Fibroblast of gingiva (primary cell): Measurements from ENCODE around the gene SIK2.

Experiments used
- DNase-seq: peaks from one replicate; pipeline ENCODE4 v3.0.0-alpha.2; 2011; ENCODE audit warnings: low read depth

Gene SIK2

GRCh38 chr11:111582163-111582562 lies 20.1 kb upstream of the SIK2 start:
- DNase-seq = peak; percentile 39

GRCh38 chr11:111582881-111583280 lies 19.4 kb upstream of the SIK2 start:
- DNase-seq = peak; percentile 70

DNA sequence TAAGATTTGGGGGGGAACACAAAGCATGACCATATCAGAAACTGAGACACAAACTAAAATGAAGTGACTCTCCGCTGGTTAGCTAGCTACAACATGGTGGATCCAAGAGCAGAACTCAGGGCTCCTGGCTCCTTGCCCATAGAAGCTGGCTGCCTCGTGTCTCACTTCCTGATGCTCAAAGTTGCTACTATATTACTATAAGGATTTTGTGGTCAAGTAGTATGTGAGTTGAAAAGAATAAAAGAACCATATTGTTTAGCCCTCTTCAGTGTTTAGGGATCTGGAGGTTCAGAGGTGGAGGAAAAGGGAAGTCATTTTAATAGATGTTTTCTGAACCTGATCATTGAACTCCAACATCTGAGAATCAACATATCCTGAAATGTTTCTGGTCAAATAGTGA lies 16.9 kb upstream of the SIK2 start:
- peak; percentile 19 for DNase-seq

DNA sequence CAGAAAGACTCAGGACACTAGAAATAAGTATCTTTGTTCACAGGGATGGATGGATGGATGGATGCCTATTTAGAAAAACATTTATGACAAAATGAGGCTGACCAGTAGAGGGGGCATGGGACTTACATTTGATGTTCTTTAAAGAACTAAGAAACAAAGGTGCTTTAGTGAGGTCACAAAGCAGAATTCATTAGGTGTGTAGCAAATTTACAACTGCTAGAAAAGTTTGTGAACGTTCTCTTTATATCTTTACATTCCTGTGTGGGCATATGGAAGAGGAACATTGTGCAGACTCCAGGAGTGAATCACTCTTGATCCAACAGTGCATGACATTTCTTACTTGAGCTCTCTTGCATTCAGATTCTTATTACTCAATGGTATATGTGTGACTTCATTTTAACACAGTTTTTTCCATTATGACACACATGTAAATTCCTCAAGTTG lies 15.8 kb upstream of the SIK2 start:
- peak; percentile 57 for DNase-seq

- DNase-seq = no peak
These were observed 13.1 kb upstream of the SIK2 start for GRCh38 chr11:111589114-111589513.

- DNase-seq = no peak
These were observed 12.3 kb upstream of the SIK2 start for GRCh38 chr11:111589886-111590499.

- DNase-seq = no peak
These were observed 10.9 kb upstream of the SIK2 start for GRCh38 chr11:111591187-111591960.

- DNase-seq = no peak
These were observed 9.8 kb upstream of the SIK2 start for GRCh38 chr11:111592491-111592890.

DNA sequence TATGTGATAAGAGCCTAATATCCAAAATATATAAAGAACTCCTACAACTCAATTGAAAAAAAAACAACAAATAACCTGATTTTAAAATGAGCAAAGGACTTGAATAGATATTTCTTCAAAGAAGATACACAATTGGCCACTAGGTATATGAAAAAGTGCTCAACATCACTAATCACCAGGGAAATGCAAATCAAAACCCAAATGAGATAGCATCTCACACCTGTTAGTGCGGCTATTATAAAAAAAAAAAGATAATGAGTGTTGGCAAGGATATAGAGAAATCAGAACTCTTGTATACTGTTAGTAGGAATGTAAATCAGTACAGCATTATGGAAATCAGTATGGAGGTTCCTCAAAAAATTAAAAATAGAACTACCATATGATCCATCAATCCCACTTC lies 5.9 kb upstream of the SIK2 start:
- DNase-seq = no peak

- no peak for DNase-seq
These were observed 4.1 kb upstream of the SIK2 start for GRCh38 chr11:111598148-111598547.

GRCh38 chr11:111598559-111598958 lies 3.7 kb upstream of the SIK2 start:
- peak; percentile 78 for DNase-seq

DNA sequence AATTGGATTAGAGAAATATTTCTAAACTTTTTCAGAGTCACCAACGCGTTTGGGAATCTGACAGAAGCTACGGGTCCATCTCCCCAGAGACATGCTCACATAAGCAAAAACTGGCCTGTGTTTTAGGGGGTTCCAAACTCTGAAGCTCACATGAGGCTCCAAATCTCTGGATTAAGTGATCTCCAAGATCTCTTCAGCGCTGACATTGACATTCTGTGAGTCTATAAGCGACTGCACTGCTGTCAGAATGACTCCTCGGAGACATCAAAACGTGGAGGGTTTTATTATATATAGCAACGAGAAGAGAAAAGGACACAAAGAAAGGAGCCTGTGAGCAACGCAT lies 642 bp upstream of the SIK2 start:
- DNase-seq = no peak

DNA sequence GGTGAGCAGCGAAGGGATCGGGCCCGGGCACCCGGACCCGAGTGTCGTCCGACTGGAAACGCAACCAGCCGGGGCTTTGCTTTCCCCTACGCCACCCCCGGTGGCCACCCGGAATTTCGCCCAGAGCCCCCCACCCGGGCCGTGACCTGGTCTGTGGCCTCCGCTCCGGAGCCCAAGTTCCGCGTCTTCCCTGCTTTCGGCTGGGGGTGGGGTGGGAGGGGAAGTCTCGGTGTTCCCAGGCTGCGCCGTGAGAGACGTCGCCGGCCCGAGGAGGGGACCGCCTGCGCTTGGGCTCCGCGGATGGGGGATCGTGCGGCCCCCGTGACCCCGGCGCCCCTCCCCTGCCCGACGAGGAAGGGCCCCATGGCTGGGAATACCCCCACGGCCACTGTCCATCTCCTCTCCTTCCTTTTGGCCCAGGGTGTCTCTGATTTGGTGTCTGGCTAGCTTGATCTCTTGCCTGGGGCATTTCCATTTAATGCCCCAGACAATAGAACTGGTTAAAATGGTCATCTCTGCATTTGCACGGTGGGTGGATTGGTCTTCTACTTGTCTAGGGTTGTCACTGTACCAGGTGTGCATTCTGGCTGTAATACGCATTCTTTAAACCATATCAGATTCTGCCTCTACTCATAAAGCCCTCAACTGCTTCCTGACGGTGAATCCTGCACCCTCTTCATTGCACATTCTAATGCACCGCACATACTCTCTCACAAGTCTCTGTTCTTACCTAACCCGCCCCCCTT lies 789 bp downstream of the SIK2 start:
- peak; percentile 42 for DNase-seq

GRCh38 chr11:111603611-111604130 lies 1.4 kb downstream of the SIK2 start:
- peak; percentile 22 for DNase-seq

DNA sequence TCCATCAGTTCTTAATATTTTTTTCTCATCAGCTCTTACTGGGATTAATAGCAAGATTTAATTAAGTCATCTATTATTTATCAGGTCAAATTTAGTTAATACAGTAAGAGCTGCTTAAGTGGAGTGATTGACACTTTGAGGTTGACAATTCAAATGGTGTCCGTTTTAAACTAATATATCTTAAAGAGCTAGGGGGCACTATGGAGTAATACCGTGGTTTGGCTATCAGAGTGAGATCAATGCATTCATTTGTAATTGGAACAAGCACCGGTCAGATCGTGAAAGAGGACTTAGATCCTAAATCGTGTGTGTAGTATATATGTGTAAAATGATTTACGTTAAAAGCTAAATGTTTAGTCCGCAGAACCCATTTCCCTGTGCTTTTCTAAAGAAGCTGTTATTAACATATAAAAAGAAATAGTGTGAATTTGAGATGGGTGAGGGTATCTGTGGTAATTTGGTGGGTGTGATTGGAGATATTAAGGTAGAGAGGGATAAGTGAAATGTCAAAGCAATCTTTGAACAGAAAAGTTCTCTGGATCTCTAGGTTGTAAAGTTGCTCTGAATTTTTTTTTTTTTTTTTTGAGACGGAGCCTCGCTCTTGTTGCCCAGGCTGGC lies 2.3 kb downstream of the SIK2 start:
- DNase-seq = peak; percentile 38

- DNase-seq = no peak
These were observed 3.4 kb downstream of the SIK2 start for GRCh38 chr11:111605681-111606080.

DNA sequence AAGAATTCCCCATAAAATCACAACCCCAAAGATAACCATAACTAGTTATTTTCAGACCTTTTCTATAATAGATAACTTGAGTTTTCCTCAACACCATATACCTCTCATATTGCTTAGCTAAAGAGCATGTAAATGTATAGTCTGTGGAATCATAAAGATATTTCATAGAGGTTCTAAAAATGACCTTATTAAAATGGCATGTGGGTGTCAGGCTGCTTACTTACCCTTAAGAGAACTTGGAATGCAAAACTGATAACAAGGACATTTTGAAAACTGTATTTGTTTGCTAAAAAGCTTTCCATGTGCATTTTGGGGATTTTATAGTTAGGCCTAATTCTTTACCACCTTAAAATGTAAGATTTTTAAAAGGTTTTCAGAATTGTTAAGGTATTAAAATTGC lies 4.7 kb downstream of the SIK2 start:
- DNase-seq = no peak

- no peak for DNase-seq
These were observed 5.5 kb downstream of the SIK2 start for GRCh38 chr11:111607751-111608150.

DNA sequence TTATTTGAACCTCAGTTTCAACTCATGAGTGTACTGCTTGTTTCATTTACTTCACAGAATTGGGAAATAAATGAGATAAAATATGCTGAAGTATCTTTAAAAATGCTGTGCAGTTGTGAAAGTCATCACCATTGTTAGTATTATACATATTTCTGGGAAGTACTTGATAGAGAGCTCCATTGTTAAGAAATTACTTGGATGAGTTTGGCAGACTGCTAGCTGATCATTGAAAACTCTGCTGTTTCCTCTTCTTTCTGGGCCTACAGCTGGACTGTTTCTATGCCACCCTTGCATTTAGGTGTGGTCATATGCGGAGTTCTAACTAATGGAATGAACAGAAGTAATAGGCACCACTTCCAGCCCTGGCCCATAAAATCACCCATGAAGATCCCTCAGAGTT lies 10.0 kb downstream of the SIK2 start:
- peak; percentile 83 for DNase-seq

GRCh38 chr11:111617286-111617685 lies 15.0 kb downstream of the SIK2 start:
- no peak for DNase-seq

GRCh38 chr11:111620518-111620917 lies 18.3 kb downstream of the SIK2 start:
- DNase-seq = no peak

DNA sequence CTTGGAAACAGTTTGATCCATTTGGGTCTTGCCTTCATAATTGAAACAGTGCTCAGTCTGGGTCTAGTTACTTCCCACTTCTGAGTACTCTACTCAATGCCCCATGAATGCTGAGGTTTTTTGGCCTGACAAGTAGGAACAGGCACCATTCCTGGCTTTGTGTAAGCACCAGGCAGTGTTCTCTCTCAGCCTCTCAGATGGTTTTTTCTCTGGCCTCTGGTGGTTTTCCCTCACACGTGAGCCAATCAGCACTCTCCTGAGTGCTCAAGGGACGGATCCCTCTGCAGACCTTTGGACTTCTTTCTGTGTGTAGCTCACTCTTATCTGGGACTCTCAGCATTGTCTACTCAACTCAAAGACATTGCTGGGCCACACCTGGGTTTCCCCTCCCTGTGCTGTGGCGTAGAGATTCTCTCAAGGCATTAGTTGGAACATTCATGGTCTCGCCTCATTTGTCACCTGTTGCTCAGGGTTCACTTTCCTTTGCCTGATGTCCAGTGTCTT lies 21.3 kb downstream of the SIK2 start:
- no peak for DNase-seq
